ENCODE results near the gene ELL3. TPM values are rescaled to one million over a fixed set of nuclear protein-coding genes. Genes with fewer than 3 reads are reported as not detected.
"Not testable (repeated sequence)": the region's sequence is repeated elsewhere in the genome, so short reads cannot be mapped to it uniquely, and the experiment has no call there.

The ELL3 gene
- total and polyA plus RNA-seq, 2 of the 8 experiments (the other 6 are each of a cell fraction or from before 2014, with no cell fraction given): 9.2 to 13.7 TPM

GRCh38 chr15:43802676-43803075, 25.9 kb upstream of the ELL3 start:
- H3K27ac ChIP-seq (ENCODE audit: low read depth, low read length); CTCF ChIA-PET (ENCODE audit: partially characterized antibody); H3K79me1 ChIP-seq (ENCODE audit: low read depth, low read length); H3K4me1 ChIP-seq (replicated peaks in 1 of 4; ENCODE audit: control insufficient read depth in 3 of 4, insufficient read depth in 4 of 4, low read length in 3 of 4); H3K23me2 ChIP-seq (ENCODE audit: low read depth, low read length); H3K56ac ChIP-seq (replicated peaks; ENCODE audit: insufficient read length, low read depth, low read length); H3K23ac ChIP-seq (ENCODE audit: insufficient read length); H4K5ac ChIP-seq (ENCODE audit: insufficient read length, low read depth, low read length); H3K4ac ChIP-seq (replicated peaks; ENCODE audit: insufficient read length, low read depth, low read length); H3K18ac ChIP-seq (ENCODE audit: extremely low read depth, low read length); H2BK12ac ChIP-seq (ENCODE audit: low read depth, low read length); H2BK120ac ChIP-seq (replicated peaks; ENCODE audit: low read depth, low read length); H3K27me3 ChIP-seq (replicated peaks in 1 of 4; ENCODE audit: control insufficient read depth in 3 of 4, extremely low read depth in 1 of 4, insufficient read depth in 3 of 4, low read length in 3 of 4); DNase-seq (ENCODE audit: low read depth in 1 of 2, low spot score in 2 of 2); H4K8ac ChIP-seq (ENCODE audit: extremely low read depth, insufficient read depth, low read length); H3K9ac ChIP-seq (replicated peaks in 1 of 4; ENCODE audit: extremely low read depth in 1 of 4, low read depth in 3 of 4, low read length in 3 of 4); H3K9me3 ChIP-seq (ENCODE audit: insufficient read depth in 2 of 2, low read depth in 1 of 2, low read length in 1 of 2); H3K4me3 ChIP-seq (ENCODE audit: extremely low read depth in 1 of 4, insufficient read depth in 2 of 4, low read depth in 3 of 4, low read length in 4 of 4); H4K20me1 ChIP-seq (replicated peaks in 1 of 2; ENCODE audit: control insufficient read depth in 1 of 2, insufficient read depth in 2 of 2, low read length in 2 of 2); H3K14ac ChIP-seq (ENCODE audit: insufficient read length); FAIRE-seq; H4K91ac ChIP-seq (replicated peaks; ENCODE audit: insufficient read length, low read length); H2AFZ ChIP-seq (ENCODE audit: low read length); H2BK15ac ChIP-seq (ENCODE audit: low read length); H2BK20ac ChIP-seq (ENCODE audit: low read length); H3K4me2 ChIP-seq (ENCODE audit: insufficient read depth in 1 of 2, low read depth in 2 of 2, low read length in 2 of 2); H2AK5ac ChIP-seq (ENCODE audit: low read depth, low read length); H2BK5ac ChIP-seq (ENCODE audit: low read depth, low read length): not testable (repeated sequence)
- peaks cover 18 to 62% (median 29%) of the 10 kb centered on the region in 4 experiments for H3K36me3 ChIP-seq (ENCODE audit: control insufficient read depth in 2 of 4, insufficient read depth in 4 of 4, low read length in 3 of 4)
- WGBS, 2 experiments (ENCODE audit: extremely low coverage in 1 of 2, insufficient coverage in 1 of 2, insufficient read length in 1 of 2, insufficient replicate concordance in 2 of 2, low coverage in 1 of 2, low lambda C conversion rate in 2 of 2, missing lambda C conversion rate in 1 of 2): 92% methylated on average over 7 of the region's 7 CpGs; no CpG with 5 or more reads in 1 of the 2 experiments
- POLR2A ChIA-PET (ENCODE audit: partially characterized antibody): interaction anchor here (0.9 to 8.9 kb wide), 7 partner anchors 9 to 42 kb away, joined by 3 to 71 read pairs (median 4); partner anchors contain the start of genes ELL3, MFAP1 and SERF2
- H3K79me2 ChIP-seq (ENCODE audit: control insufficient read depth in 1 of 2, insufficient read depth in 2 of 2, low read length in 2 of 2): peaks cover 0 to 13% of the 10 kb centered on the region in 2 experiments; a peak in 2 of 4 replicates
